Pancreas (tissue), 10 donors: Measurements from ENCODE around the gene NF1. TPM values are rescaled to one million over a fixed set of nuclear protein-coding genes. Genes with fewer than 3 reads are reported as not detected.
A peak's percentile ranks its signal among the peaks of the same experiment; 100 is the strongest.

Experiments
- ATAC-seq, 4 donors: fragments of 200-7000 bp; cut with Tn5 transposase; one replicate each; pipeline versions ENCODE4 v1.8.0 to v1.9.1; 2020; ENCODE audit warnings: mild to moderate bottlenecking in 4 of 4, moderate library complexity in 4 of 4
- DNase-seq, 6 donors: peaks; one replicate each; pipeline ENCODE4 v3.0.0-alpha.2; 2020
- FAIRE-seq: peaks from 2 replicates; lab custom pipeline; 2012; peaks lifted over from hg19 to GRCh38; lab: Jason Lieb, UNC
- H3K27ac ChIP-seq, 4 donors: fragments of 200-600 bp; sonication (generic); 1 replicate in 3 of 4; 2 replicates in 1 of 4; pipeline versions ENCODE4 v1.5.0 to v1.8.0; 2020
- H3K27me3 ChIP-seq, 4 donors: fragments of 200-600 bp; one replicate each; pipeline ENCODE4 v1.8.0; 2021
- H3K36me3 ChIP-seq, 3 donors: fragments of 200-600 bp; sonication (generic) in 1 of 3; one replicate each; pipeline versions ENCODE4 v1.5.0 to v1.8.0; 2020 to 2021
- H3K4me1 ChIP-seq, 3 donors: fragments of 200-600 bp; one replicate each; pipeline ENCODE4 v1.8.0; 2021
- H3K4me3 ChIP-seq, 4 donors: fragments of 200-600 bp; sonication (generic) in 2 of 4; one replicate each; pipeline versions ENCODE4 v1.5.0 to v1.8.0; 2020 to 2021
- H3K9me3 ChIP-seq, 4 donors: fragments of 200-600 bp; one replicate each; pipeline ENCODE4 v1.8.0; 2021
- WGBS, 2 donors: extraction: QIAGEN DNeasy Blood & Tissue Kit; methylation state at CpG; one replicate each; pipeline ENCODE4 v1.1.7; 2013; 5-methylcytosine and 5-hydroxymethylcytosine counted together
- intact Hi-C, 3 donors: fragments of 100-400 bp; cut with DNase I; formaldehyde crosslinking; loops; one replicate each; pipeline versions ENCODE4 v1.11.1 to v1.14.2; 2022
- polyA plus RNA-seq, 2 donors: library from polyadenylated mRNA; stranded (reverse); fragments of 200-250 nt; gene quantifications; one replicate each; pipeline ENCODE4 v1.2.3, GENCODE V29; 2013
- total RNA-seq, 6 donors: library from RNA; stranded (reverse); fragmentation: NEBNext Ultra II Directional in 4 of 6; extraction: Animal tissue kit (Norgen Biotek cat#: 25700) in 4 of 6; gene quantifications; one replicate each; pipeline versions ENCODE4 v1.2.1 to v1.2.4, GENCODE V29; 2021 to 2023
- TF ChIP-seq, protein P1 (sequence below), 4 donors: fragments of 200-600 bp; sonication (generic) in 3 of 4; IDR thresholded peaks; one replicate each; pipeline versions ENCODE4 v1.5.0 to v1.8.0; 2021; ENCODE audit warnings: antibody characterized with exemption in 4 of 4
- donor health status: healthy with polysubstance abuse.
- donor health status: DM: no; HTN: no; CAD: no; lungs with moderate emphysema.
- donor health status: DM: no; HTN: no; CAD: no.
- donor health status: control.
- donor health status: control.
- donor health status: Bipolar disorder and iron deficiency.
- donor health status: DM: yes; HTN: yes; CAD: no.
- donor health status: DM: no; HTN: no; CAD: no.
- donor health status: DM: no; HTN: no; CAD: no.
- donor health status: DM: yes; HTN: yes; CAD: no.

Gene NF1
- total and polyA plus RNA-seq, 8 donors: 6.6 to 38.4 (median 27.8) TPM

DNA sequence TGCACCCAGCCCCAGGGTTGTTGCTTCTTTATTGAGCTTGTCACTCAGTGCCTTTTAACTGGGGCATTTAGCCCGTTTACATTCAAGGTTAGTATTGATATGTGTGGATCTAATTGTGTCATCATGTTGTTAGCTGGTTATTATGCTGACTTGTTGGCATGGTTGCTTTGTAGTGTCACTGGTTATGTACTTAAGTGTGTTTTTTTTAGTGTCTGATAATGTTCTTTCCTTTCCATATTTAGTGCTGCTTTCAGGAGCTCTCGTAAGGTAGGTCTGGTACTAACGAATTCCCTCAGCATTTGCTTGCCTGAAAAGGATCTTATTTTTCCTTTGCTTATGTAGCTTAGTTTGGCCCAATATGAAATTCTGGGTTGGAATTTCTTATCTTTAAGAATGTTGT is 33.5 kb downstream of the NF1 start:
- ATAC-seq (peak in 1 of 4 donors; percentile 22), FAIRE-seq (no peak), DNase-seq (no peak)
- 64 to 71% methylated on average over 3 of the region's 3 CpGs for WGBS, 2 donors
- H3K27ac ChIP-seq: no peak overlapping the region
- H3K4me1 ChIP-seq: no peaks in the 10 kb centered on the region
- no peaks in the 10 kb centered on the region for H3K36me3 ChIP-seq
- no peak overlapping the region for H3K4me3 ChIP-seq
- TF ChIP-seq, protein P1, sequence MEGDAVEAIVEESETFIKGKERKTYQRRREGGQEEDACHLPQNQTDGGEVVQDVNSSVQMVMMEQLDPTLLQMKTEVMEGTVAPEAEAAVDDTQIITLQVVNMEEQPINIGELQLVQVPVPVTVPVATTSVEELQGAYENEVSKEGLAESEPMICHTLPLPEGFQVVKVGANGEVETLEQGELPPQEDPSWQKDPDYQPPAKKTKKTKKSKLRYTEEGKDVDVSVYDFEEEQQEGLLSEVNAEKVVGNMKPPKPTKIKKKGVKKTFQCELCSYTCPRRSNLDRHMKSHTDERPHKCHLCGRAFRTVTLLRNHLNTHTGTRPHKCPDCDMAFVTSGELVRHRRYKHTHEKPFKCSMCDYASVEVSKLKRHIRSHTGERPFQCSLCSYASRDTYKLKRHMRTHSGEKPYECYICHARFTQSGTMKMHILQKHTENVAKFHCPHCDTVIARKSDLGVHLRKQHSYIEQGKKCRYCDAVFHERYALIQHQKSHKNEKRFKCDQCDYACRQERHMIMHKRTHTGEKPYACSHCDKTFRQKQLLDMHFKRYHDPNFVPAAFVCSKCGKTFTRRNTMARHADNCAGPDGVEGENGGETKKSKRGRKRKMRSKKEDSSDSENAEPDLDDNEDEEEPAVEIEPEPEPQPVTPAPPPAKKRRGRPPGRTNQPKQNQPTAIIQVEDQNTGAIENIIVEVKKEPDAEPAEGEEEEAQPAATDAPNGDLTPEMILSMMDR (IDR thresholded peaks at IDR 0.05): no peak
- H3K9me3 ChIP-seq: no peaks in the 10 kb centered on the region
- intact Hi-C loops: no loop called here
- no peaks in the 10 kb centered on the region for H3K27me3 ChIP-seq

DNA sequence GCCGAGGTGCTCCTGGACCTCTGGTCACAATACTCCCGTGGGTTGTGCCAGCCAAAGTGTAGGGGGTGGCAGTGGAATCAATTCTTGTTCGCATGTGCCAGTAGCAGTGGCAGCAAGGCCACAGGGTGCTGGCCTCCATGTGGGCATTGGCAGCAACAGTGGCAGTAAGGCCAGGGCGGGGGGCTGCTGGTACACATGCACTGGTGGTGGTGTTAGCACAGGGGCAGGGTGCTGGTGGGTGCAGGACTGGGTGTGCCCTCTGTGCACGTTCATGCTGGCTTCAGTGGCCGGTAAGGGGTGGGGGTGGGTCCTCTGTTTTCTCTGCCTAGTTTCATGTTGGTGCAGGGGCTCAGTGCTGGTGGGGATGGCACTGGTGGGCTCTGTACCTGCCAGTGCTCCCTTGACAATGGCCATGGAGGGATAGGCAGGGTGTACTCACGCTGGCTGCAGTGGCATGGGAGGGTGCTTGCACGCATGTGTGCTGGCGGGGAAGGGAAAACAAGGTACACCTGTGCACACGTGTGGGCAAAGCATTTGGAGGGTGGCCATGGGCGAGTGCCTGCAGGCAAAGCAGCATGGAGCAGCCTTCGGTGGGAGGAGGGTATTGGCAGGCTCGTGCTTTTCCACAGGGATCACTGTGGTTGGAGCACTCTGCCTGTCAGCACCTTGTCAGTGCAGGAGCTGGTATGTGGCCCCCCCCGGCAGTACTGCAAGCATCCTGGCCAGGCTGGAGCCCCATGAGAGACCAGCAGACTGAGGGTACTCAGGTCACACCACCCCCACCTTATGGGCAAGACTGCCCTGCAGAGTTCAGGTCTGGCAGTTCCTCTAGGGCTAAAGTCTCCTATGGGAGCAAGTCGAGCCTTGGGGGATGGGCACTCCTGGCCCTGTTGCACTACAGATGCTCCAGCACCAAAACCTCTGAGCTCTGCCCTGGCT is 35.8 kb downstream of the NF1 start:
- 76 to 84% methylated on average over 14 to 15 of the region's 15 CpGs for WGBS, 2 donors
- ATAC-seq: peak in 2 of 4 donors; percentile 19 to 20
- TF ChIP-seq, protein P1 (IDR thresholded peaks at IDR 0.05): no peak
- Histone ChIP-seq H3K4me1 (no peaks in the 10 kb centered on the region), H3K27ac (no peak overlapping the region), H3K36me3 (no peaks in the 10 kb centered on the region), H3K27me3 (no peaks in the 10 kb centered on the region), H3K4me3 (no peak overlapping the region), H3K9me3 (no peaks in the 10 kb centered on the region)
- FAIRE-seq: no peak
- peak in 2 of 6 donors; percentile 24 to 60 for DNase-seq
- intact Hi-C loops: no loop called here

DNA sequence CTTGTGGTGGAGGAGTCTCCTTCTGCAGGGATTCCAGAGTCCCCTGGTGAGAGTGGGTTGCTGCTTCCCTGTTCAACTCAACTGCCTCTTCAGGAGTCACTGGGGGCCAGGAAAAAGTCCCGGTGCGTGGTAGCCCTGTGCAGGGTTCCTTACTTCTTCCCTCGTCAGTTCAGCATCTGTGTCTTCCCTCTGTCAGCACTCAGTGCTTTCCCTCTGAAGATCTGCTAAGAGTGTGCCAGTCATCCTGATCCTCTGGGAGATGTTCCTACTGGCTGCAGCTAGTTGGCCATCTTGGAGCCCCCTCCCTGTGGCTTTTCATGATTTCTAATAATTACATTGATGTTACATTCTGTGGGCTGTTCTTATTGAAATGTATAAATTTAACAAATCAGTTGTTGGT is 36.5 kb downstream of the NF1 start:
- TF ChIP-seq, protein P1 (IDR thresholded peaks at IDR 0.05): no peak
- Histone ChIP-seq H3K27ac (no peak overlapping the region), H3K36me3 (no peaks in the 10 kb centered on the region), H3K4me1 (no peaks in the 10 kb centered on the region), H3K27me3 (no peaks in the 10 kb centered on the region), H3K9me3 (no peaks in the 10 kb centered on the region), H3K4me3 (no peak overlapping the region)
- intact Hi-C loops: no loop called here
- no peak for DNase-seq
- no peak for ATAC-seq
- 88 to 93% methylated on average over 3 of the region's 3 CpGs for WGBS, 2 donors
- no peak for FAIRE-seq

DNA sequence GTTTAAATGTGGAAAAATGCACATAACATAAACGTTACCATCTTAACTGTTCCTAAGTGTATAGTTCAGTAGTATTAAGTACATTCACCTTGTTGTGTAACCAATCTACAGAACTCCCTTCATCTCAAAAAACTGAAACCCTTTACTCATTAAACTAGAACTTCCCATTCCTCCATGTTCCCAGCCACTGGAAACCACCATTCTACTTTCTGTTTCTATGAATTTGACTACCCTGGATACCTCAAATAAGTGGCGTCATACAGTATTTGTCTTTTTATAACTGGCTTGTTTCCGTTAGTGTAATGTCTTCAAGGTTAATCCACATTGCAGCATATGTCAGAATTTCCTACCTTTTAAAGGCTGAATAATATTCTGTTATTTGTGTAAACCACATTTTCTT is 38.2 kb downstream of the NF1 start:
- no peak overlapping the region for H3K4me3 ChIP-seq
- no peak overlapping the region for H3K27ac ChIP-seq
- H3K9me3 ChIP-seq: no peaks in the 10 kb centered on the region
- ATAC-seq: no peak
- 84 to 90% methylated on average over 3 of the region's 3 CpGs for WGBS, 2 donors
- no peaks in the 10 kb centered on the region for H3K36me3 ChIP-seq
- intact Hi-C loops: no loop called here
- DNase-seq: no peak
- H3K4me1 ChIP-seq: no peaks in the 10 kb centered on the region
- no peak for FAIRE-seq
- TF ChIP-seq, protein P1 (IDR thresholded peaks at IDR 0.05): no peak
- no peaks in the 10 kb centered on the region for H3K27me3 ChIP-seq

DNA sequence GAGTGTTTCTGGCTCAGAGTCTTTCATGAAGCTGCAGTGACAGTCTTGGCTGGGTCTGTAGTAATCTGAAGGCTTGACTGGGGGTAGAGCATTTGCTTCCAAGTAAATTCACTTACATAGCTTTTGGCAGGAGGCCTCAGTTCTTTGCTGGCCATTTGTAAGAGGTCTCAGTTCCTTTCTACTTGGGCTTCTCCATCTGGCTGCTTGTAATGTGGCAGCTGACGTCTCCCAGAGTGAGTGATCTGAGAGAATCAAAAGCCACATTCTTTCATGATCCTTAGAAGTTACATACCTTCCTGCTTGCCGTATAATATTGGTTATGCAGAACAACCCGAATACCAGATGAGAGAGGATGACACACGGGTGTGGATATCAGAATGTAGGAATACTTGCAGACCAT is 39.8 kb downstream of the NF1 start:
- intact Hi-C loops: no loop called here
- TF ChIP-seq, protein P1 (IDR thresholded peaks at IDR 0.05): no peak
- 72 to 81% methylated on average over 4 of the region's 4 CpGs for WGBS, 2 donors
- Histone ChIP-seq H3K27ac (no peak overlapping the region), H3K9me3 (no peaks in the 10 kb centered on the region), H3K4me3 (no peak overlapping the region), H3K36me3 (no peaks in the 10 kb centered on the region), H3K27me3 (no peaks in the 10 kb centered on the region), H3K4me1 (no peaks in the 10 kb centered on the region)
- DNase-seq (no peak), ATAC-seq (no peak), FAIRE-seq (no peak)
